ENCODE results near the gene SUGCT.

The SUGCT gene

GRCh38 chr7:40879941-40880543, 745.2 kb downstream of the SUGCT start:
- DNase-seq (ENCODE audit: low read depth) = no peak

DNA sequence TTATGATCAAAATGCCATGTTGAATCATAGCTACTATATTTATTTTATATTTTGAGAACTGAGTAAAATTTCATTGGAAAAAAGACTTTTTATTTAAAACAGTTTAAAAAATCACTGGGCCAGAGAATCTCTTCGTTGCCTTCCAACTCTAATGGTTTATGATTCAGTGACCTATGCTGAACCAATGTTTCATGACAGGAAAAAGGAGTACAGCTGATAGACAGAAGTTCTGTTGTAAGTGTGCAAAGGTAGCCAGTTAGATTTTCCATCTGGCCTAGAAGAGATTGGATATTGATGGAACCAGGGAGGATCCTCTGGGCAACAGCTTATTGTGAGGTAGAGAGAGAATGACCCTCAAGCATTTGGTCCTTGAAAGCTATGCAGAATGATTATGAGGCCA, 745.8 kb downstream of the SUGCT start:
- DNase-seq (ENCODE audit: low read depth) = no peak

- no peak for DNase-seq (ENCODE audit: low read depth)
These were observed 746.7 kb downstream of the SUGCT start for GRCh38 chr7:40881405-40881926.

DNA sequence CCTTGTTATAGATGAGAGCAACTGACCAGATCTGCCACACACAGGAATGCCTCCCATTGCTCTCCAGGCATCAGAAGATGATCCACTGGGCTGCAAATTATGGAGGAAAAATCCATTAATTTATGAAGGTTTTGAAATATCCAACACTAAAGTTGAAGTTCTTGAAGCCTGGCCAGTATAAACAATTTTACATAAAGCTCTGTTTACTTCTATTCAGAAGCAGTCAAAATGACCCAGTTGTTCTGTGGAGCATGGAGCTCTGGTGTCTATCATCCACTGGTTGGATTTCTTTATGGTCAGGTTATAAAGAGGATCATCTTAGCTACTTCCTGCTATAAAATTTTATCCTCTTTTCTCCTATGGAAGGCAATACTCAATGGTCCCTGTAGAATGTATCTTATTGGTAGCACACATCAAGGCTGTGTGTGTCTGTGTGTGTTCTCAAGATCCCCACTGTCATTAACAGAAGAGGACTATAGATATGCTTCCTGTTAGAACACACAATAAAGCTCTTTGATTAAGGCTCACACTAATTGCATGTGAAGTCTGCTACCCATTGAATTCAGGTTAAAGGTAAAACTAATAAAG, 747.4 kb downstream of the SUGCT start:
- DNase-seq (ENCODE audit: low read depth) = no peak

DNA sequence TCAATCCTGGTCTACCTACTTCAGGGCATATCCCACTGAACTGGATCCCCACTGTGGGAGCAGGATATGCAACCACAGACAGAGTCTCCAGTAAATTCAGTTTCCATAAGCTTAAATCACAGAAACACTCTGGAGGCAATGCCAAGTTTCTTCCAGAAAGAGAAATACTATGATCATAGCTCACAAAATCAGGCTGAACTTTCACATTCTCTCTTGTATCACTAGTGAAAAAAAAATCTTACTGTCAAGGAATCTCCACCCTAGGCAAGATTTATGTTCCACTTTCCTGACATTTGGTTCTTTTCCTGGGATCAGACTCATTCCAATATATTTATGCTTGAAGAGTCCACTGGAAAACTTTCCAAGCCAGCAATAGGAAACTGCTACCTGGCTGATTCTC, 749.0 kb downstream of the SUGCT start:
- no peak for DNase-seq (ENCODE audit: low read depth)

- DNase-seq (ENCODE audit: low read depth) = no peak
These were observed 749.4 kb downstream of the SUGCT start for GRCh38 chr7:40884241-40884640.

DNA sequence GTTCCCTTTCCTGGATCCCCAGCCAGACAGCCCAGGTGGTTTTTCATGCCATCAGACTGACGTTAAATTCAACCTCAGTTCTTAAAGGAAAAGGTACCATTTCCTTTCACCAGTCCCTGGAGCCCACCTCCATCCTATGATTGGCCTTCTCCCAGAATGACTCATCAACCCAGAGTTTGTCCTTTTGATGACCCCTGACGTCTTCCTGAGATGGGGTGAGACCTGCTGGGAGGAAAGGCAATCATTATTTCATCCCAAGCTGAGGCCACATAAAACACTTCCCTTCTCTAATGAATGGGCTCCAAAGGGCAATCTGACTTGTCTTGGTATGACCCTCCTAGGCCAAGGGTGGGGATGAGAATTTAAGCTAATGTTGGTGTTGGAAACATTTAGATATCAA, 750.7 kb downstream of the SUGCT start:
- DNase-seq (ENCODE audit: low read depth) = no peak

DNA sequence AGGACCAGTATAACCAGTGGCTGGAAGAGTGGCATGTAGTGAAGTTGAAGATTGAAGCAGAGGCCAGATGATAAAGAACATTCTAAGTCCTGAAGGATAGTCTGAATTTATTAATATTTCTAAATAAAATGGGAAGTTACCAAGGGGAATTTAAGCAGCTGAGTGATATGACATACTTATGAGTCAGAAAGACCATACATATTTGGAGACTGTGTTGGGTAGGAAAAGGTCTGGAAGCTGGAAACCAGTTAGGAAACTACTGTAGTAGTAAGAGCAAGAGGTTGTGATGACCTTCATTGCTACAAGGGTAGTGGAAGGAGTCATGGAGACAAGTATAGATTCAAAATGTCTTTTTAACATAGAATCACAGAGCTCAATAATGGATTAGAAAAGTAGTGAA, 752.3 kb downstream of the SUGCT start:
- no peak for DNase-seq (ENCODE audit: low read depth)

DNA sequence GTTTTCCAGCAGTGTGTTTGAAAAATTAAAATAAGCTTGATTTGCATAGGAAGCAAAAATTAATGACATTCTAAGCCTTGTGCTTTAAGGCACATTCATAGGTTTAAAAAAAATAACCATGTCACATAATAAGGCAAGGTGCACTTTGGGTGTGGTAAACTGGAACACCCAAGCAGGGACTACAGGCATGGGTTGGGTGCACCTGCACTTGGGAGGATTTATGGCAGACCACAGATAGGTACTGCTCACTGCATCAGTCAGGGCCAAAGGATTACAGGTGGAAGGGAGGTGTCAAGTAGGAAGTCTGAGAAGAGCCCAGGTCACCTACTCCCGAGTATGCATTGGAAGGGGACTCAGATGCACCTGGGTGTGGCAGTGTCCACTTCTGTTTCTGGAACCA, 753.7 kb downstream of the SUGCT start:
- DNase-seq (ENCODE audit: low read depth) = no peak

- DNase-seq (ENCODE audit: low read depth) = no peak
These were observed 754.3 kb downstream of the SUGCT start for GRCh38 chr7:40889099-40889498.

DNA sequence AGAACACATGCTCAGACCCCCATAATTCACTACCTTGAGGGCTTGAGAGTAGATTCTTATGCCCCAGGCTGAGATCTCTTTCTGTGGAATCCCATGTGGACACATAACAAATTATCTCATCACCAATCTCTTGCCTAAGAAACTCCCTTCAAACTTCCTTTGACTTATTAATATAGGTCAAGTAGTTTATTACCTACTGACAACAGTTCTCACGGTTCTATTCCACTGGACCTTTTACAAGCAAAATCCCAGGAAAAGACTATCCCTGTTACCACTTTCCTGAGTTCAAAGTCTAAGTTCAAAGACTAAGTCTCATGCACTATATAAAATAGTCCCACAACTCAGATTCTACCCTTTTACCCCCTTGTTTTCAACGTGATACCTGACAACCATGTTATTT, 754.7 kb downstream of the SUGCT start:
- no peak for DNase-seq (ENCODE audit: low read depth)

DNA sequence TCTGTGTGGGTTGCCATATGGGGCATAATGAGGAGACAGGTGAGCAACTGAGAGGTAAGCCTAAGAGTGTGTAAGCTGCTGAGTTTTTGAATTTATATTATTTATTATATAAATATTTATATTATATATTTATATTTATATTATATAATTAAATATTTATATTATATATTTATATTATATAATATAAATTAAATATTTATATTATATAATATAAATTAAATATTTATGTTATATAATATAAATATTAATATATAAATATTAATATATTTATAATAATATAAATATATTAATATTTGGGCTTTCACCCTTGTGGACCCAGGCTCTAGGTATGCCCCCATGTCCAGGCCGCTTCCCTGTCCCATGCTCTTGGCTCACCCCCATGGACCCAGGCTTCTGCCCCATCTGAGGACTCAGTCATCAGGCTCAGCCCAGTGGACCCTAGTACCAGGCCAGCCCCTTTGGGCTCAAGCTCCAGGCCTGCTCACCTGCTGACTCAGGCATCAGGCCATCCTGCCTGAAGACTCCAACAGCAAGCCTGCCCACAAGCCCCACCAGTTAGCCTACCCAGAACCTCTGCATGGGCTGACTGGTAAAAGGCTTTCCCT, 755.4 kb downstream of the SUGCT start:
- DNase-seq (ENCODE audit: low read depth) = no peak

DNA sequence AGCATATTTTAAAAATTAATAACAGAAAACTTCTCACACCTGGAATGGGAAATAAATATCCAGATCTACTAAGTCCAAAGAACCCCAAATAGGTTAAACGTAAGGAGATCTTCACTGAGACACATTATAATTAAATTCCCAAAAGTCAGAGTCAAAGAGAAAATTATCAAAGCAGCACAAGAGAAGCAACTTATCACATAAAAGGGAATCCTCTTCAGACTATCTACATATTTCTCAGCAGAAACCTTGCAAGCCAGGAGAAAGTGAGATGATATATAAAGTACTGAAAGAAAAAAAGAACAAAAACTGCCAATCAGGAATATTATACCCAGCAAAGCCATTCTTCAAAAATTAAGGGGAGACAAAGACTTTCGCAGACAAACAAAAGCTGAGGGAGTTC, 756.4 kb downstream of the SUGCT start:
- DNase-seq (ENCODE audit: low read depth) = no peak

- DNase-seq (ENCODE audit: low read depth) = no peak
These were observed 764.3 kb downstream of the SUGCT start for GRCh38 chr7:40899151-40899550.

DNA sequence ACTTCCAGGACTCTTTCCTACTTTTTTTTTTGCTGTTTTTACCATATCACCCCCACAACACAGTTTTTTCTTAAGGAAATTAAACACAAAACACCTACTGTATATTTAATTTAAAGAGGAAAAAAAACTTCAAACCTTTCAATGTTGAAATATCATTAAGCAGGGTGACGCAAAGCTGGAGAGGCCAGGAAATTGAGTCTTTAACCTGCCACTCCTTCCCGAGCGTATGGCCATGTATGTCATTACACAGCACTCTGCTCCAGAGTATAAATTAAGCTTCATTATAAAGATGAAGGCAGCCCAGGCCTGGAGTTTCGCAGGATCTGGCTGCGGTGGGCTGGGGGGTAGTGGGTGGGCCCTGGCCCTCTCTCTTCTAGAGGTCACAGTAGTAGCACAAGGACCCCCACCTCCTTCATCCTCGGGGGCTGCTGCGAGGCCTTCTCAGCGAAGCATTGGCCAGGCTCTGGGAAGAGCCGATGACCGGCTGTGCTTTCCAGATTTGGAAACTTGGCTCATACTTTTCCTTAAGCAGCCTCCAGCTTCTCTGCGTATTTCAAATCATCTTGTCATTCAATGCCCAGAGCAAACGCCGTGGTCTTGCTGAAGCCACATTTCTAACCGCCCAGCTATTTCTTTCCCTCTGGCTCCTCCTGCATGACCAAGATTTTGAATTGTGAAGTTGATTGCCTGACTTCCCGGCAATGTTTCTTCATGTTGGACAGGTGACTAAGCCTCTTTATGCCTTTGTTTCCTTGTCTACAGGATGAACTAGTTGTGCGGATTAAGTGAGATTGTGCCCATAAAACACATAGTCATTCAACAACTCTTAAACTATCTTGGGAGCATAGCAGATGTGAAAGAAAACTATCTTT, 765.1 kb downstream of the SUGCT start:
- no peak for DNase-seq (ENCODE audit: low read depth)

DNA sequence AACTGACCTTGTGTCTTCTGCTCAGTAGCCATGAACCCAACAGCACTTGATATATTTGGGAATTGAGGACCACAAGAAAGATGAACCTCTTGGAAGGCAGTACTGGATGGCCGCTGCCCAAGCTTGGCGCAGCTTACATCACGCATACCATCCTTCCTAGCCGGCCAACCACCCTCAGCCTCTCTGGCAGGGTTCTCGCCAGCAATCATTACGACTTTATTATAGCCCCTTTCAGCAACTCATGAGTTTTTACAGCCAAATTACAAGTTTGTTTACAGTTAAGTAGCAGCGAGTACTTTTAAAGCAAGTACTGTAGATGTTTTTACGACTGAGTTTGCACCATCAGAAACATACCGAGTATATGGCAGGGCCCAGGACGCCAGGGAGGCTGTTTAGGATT, 769.1 kb downstream of the SUGCT start:
- DNase-seq (ENCODE audit: low read depth) = no peak

- DNase-seq (ENCODE audit: low read depth) = no peak
These were observed 772.5 kb downstream of the SUGCT start for GRCh38 chr7:40907286-40907685.

- DNase-seq (ENCODE audit: low read depth) = no peak
These were observed 774.7 kb downstream of the SUGCT start for GRCh38 chr7:40909346-40909980.
